ENCODE results near the gene DAO. TPM values are rescaled to one million over a fixed set of nuclear protein-coding genes. Genes with fewer than 3 reads are reported as not detected.
A peak's percentile ranks its signal among the peaks of the same experiment; 100 is the strongest.

DAO gene
- total RNA-seq, 4 donors from 2014 or later, result not detected

DNA sequence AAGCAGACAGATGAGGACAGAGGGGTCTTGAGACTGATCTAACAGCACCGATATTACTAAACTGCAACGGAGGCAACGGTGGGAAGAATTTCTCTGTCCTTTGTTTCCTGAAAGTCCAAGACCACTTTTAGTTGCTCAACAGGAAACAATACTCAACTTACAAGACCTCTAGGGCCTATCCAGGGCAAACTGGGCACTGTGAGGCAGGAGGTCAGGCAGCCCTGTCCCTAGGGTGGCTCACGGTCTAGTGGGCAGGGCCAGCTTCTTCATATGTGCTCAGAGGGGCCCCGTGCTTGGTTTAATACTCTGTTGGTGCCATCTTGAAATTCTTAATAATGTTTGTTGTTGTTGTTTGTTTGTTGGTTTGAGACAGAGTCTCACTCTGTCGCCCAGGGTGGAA is 36.7 kb upstream of the DAO start:
- Histone ChIP-seq H3K36me3 (peaks cover 0 to 26% (median 0%) of the 10 kb centered on the region in 3 donors), H3K4me3 (no peak overlapping the region), H3K27ac (peak overlapping the region in 3 of 4 donors; percentile 11 to 95 (median 90)), H3K4me1 (peaks cover 2 to 85% (median 42%) of the 10 kb centered on the region in 4 donors), H3K27me3 (no peaks in the 10 kb centered on the region), H3K9me3 (no peaks in the 10 kb centered on the region)
- TF ChIP-seq, protein P1, sequence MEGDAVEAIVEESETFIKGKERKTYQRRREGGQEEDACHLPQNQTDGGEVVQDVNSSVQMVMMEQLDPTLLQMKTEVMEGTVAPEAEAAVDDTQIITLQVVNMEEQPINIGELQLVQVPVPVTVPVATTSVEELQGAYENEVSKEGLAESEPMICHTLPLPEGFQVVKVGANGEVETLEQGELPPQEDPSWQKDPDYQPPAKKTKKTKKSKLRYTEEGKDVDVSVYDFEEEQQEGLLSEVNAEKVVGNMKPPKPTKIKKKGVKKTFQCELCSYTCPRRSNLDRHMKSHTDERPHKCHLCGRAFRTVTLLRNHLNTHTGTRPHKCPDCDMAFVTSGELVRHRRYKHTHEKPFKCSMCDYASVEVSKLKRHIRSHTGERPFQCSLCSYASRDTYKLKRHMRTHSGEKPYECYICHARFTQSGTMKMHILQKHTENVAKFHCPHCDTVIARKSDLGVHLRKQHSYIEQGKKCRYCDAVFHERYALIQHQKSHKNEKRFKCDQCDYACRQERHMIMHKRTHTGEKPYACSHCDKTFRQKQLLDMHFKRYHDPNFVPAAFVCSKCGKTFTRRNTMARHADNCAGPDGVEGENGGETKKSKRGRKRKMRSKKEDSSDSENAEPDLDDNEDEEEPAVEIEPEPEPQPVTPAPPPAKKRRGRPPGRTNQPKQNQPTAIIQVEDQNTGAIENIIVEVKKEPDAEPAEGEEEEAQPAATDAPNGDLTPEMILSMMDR (IDR thresholded peaks at IDR 0.05), result no peak
- no peak for TF ChIP-seq POLR2A (IDR thresholded peaks at IDR 0.05)
- TF ChIP-seq EP300 (IDR thresholded peaks at IDR 0.05), result no peak
- WGBS, 2 donors, result 40 to 48% methylated on average over 6 of the region's 6 CpGs
- DNase-seq (ENCODE audit: low spot score in 2 of 2), result no peak

DNA sequence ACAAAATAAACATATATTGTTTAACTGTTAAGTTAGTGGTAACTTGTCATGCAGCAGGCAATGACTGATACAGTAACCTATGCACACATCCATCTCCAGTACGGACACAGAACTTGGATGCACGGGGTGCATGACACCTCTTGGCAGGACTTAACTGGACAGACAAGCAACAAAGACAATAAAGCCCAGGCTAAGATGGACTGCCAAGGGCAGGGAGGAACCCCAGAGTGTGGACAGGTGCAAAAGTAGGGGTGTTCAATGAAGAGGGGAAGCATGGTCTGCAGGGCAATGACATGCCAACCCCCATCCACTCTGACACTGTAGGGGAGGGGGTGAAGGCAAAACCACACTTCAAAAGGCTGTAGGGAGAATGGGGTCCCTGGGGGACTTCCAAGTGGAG is 34.2 kb upstream of the DAO start:
- Histone ChIP-seq H3K4me1 (peaks cover 0 to 81% (median 18%) of the 10 kb centered on the region in 4 donors), H3K9me3 (no peaks in the 10 kb centered on the region), H3K36me3 (peaks cover 0 to 38% (median 0%) of the 10 kb centered on the region in 3 donors), H3K27me3 (no peaks in the 10 kb centered on the region), H3K27ac (peak overlapping the region in 2 of 4 donors; percentile 55 to 73), H3K4me3 (no peak overlapping the region)
- DNase-seq (ENCODE audit: low spot score in 2 of 2), result no peak
- TF ChIP-seq EP300 (IDR thresholded peaks at IDR 0.05), result no peak
- TF ChIP-seq, protein P1 (IDR thresholded peaks at IDR 0.05), result no peak
- no peak for TF ChIP-seq POLR2A (IDR thresholded peaks at IDR 0.05)
- WGBS, 2 donors, result 85 to 89% methylated on average over 2 of the region's 2 CpGs

DNA sequence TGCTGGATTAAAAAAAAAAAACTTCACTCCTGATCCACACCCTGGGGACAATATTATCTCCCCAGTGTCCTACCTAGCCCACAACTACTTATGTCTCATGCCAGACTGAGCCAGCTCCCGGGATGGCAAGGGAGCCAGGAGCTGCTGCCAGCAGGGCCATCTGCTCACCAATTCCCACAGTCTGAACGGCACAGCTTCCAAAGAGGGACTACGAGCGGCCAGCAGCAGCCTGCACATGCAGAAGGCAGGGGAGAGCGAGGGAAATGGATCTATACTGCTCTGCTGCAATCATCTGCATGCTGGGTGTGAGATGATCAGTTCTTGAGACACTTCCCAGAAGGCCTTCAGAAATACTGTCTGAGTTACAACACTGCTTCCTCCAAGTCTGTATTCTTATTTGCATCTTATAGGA is 33.6 kb upstream of the DAO start:
- no peak for DNase-seq (ENCODE audit: low spot score in 2 of 2)
- WGBS, 2 donors, result 31 to 34% methylated on average over 5 of the region's 5 CpGs
- no peaks in the 10 kb centered on the region for H3K27me3 ChIP-seq
- no peaks in the 10 kb centered on the region for H3K9me3 ChIP-seq
- H3K27ac ChIP-seq, result peak overlapping the region in 2 of 4 donors; percentile 55 to 73
- no peak overlapping the region for H3K4me3 ChIP-seq
- peaks cover 0 to 38% (median 0%) of the 10 kb centered on the region in 3 donors for H3K36me3 ChIP-seq
- TF ChIP-seq, protein P1 (IDR thresholded peaks at IDR 0.05), result no peak
- TF ChIP-seq POLR2A (IDR thresholded peaks at IDR 0.05) (no peak), EP300 (IDR thresholded peaks at IDR 0.05) (no peak)
- peaks cover 0 to 81% (median 18%) of the 10 kb centered on the region in 4 donors for H3K4me1 ChIP-seq

DNA sequence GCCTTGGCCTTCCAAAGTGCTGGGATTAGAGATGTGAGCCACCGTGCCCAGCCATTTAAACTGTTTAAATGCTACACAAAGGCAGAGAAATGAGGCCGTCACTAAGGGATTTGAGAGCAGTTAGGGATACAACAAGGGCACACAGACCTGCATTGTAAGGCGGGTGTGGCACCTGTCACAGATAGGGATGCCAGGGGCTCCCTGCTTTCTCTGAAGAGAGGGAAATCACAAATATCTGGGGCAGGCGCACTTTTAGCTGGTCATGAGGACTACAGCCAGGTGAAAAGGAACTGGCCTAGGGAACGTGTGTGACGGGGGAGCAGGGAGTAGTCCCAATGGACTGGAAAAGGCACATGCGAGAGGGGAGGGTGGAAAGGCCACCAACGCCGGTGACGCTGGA is 32.2 kb upstream of the DAO start:
- Histone ChIP-seq H3K27me3 (no peaks in the 10 kb centered on the region), H3K27ac (peak overlapping the region in 2 of 4 donors; percentile 58 to 73), H3K9me3 (no peaks in the 10 kb centered on the region), H3K4me1 (peaks cover 0 to 83% (median 16%) of the 10 kb centered on the region in 4 donors), H3K36me3 (peaks cover 0 to 38% (median 0%) of the 10 kb centered on the region in 3 donors), H3K4me3 (no peak overlapping the region)
- TF ChIP-seq, protein P1 (IDR thresholded peaks at IDR 0.05), result no peak
- TF ChIP-seq POLR2A (IDR thresholded peaks at IDR 0.05) (no peak), EP300 (IDR thresholded peaks at IDR 0.05) (no peak)
- no peak for DNase-seq (ENCODE audit: low spot score in 2 of 2)
- WGBS, 2 donors, result 91% methylated on average over 10 of the region's 10 CpGs

DNA sequence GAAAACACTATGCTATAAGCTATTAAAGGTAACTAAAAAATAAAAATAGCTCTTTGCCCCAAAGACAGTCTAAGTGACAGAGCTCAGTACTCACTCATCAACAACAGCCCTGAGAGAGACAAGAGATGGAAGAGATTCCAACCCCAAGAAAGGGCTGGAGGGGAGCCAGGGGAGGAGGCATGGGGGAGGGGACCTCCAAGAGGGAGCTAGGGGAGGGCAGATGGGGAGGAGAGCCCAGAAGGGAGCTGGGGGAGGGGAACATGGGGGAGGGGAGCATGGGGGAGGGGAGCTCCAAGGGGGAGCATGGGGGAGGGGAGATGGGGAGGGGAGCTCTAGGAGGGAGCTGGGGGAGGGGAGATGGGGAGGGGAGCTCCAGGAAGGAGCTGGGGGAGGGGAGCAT is 30.2 kb upstream of the DAO start:
- DNase-seq (ENCODE audit: low spot score in 2 of 2), result no peak
- H3K4me1 ChIP-seq, result peaks cover 0 to 87% (median 32%) of the 10 kb centered on the region in 4 donors
- peak overlapping the region in 2 of 4 donors; percentile 55 to 58 for H3K27ac ChIP-seq
- no peaks in the 10 kb centered on the region for H3K9me3 ChIP-seq
- no peak overlapping the region for H3K4me3 ChIP-seq
- H3K27me3 ChIP-seq, result no peaks in the 10 kb centered on the region
- H3K36me3 ChIP-seq, result peaks cover 0 to 38% (median 0%) of the 10 kb centered on the region in 3 donors
- no peak for TF ChIP-seq POLR2A (IDR thresholded peaks at IDR 0.05)
- TF ChIP-seq, protein P1 (IDR thresholded peaks at IDR 0.05), result no peak
- TF ChIP-seq EP300 (IDR thresholded peaks at IDR 0.05), result no peak
